Adipose tissue (tissue), 3 donors: ENCODE results near the gene HOXD3. TPM values are rescaled to one million over a fixed set of nuclear protein-coding genes. Genes with fewer than 3 reads are reported as not detected.

Experiments
- H3K27ac ChIP-seq: one replicate; pipeline ENCODE4 v1.5.1; 2013; ENCODE audit warnings: low read depth, low read length
- WGBS, 3 donors: extraction: QIAGEN DNeasy Blood & Tissue Kit; methylation state at CpG; one replicate each; pipeline ENCODE4 v1.1.7; 2013; 5-methylcytosine and 5-hydroxymethylcytosine counted together
- polyA plus RNA-seq, 3 donors: library from polyadenylated mRNA; stranded (reverse); fragments of 200-250 nt; gene quantifications; one replicate each; pipeline ENCODE4 v1.2.3, GENCODE V29; 2013
- donor health status: healthy with polysubstance abuse.
- donor health status: Bipolar disorder and iron deficiency.
- donor health status: healthy.

HOXD3 gene
- polyA plus RNA-seq, 3 donors: 0.22 to 3.3 (median 2.0) TPM

DNA sequence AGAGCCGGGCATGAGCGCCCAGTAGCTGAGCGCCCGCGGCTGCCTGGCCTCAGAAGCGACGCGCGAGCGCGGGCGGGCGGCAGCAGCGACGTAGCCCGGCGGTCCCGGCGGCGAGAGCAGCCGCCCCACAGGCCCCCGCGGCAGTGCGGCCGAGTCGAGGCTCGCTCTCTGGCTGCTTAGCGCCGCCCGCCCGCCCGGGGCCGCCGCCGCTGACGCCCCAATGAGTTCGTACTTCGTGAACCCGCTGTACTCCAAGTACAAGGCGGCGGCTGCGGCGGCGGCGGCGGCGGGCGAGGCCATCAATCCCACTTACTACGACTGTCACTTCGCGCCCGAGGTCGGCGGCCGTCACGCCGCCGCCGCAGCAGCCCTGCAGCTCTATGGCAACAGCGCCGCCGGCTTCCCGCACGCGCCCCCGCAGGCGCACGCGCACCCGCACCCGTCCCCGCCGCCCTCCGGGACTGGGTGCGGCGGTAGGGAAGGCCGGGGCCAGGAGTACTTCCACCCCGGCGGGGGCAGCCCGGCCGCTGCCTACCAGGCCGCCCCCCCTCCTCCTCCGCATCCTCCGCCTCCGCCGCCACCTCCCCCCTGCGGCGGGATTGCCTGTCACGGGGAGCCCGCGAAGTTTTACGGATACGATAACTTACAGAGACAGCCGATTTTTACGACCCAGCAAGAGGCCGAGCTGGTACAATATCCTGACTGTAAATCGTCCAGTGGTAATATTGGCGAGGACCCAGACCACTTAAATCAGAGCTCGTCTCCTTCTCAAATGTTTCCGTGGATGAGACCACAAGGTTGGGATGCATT lies 26.8 kb upstream of the HOXD3 start:
- H3K27ac ChIP-seq: no peak overlapping the region
- WGBS, 3 donors: 1 to 3% (median 2%) methylated on average over 86 to 100 of the region's 100 CpGs

DNA sequence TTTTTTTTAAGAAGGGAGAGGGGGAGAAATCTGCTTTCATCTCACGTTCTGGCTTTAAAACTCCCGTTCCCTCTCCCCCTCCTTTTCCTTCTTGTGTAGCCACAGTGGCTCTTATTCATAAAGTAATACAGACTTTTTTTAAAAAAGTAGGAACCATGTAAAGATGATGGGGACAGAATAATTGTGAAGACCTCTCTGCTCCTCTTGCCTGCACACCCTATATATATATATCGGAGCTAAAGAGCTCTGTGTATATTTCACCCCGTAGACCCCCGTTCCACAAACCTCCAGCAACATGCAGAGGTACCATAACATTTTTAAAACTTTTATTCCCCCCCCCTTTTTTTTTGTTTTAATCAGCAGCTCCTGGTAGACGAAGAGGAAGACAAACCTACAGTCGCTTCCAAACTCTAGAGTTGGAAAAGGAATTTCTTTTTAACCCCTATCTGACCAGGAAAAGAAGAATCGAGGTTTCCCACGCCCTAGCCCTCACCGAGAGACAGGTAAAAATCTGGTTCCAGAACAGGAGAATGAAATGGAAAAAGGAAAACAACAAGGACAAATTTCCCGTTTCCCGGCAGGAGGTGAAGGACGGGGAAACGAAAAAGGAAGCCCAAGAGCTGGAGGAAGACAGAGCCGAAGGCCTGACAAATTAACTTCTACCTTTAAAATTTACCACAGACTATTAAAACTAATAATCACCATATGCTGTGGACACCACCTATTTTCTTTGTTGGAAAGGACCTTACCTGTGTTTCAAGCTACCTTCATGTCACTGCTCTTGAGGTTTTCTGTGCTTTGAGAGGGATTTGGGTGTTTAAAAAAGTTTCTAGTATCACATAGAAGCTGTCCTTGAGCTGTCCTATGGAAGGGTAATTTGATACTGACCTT lies 25.9 kb upstream of the HOXD3 start:
- H3K27ac ChIP-seq: no peak overlapping the region
- 13 to 17% (median 14%) methylated on average over 15 of the region's 15 CpGs for WGBS, 3 donors

DNA sequence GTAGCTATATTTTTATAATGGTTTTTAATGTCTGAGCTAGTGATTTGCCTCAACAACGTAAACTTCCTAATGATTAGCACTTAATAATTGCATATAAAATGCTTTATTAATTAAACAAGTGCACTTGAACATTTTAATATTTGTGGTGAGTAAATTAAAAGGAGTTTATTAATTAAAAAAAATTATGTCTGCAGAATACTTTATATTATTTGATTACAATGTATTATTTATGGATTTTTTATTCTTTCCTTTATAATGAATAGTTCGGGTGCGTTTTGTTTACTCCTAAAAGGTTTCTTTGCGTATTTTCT lies 25.3 kb upstream of the HOXD3 start:
- H3K27ac ChIP-seq: no peak overlapping the region
- 21 to 30% (median 24%) methylated on average over 4 of the region's 4 CpGs for WGBS, 3 donors

DNA sequence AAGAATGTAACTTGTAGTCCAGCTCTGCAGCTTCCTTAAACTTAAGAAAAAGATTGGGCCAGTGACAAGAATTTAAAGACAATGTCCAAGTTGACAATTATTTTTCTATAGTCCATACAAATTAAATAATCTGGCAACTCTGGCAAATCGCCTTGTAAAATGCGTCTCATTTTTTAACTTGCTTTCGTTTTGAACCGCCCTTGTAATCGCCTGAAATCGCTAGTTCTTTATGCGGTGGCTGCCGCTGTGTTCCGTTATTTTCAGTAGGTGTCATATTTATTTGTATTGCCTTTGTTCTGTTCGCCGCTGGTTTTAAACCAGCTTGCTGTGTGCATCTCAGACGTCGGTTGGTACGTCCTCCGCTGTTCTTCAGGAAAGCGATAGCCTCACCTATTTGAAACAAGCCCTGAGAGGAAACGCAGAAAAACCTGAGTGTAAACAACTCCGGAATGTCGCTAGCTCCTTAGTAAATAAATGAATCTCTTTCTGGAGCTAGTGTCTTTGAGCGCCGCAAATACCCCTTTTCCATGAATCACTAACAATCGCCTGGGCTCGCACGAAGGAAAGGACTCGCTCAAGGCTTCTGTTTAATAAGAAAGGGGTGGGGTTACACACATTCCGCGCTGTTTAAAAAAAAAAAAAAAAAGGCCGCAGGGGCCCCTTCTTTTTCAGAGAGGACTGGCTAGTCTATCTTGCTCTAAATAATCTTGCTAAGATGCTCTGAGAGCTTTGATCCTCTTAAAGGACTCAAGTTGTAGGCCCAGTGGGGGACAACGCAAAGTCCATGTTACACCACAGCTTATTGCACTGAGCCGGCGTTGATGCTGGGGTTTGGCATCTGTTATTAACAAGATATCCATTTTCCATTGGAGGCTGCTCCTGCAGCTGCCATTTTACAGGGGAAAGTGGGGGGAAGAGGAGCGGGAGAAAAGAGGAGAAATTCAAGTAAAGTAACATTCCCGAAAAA lies 24.6 kb upstream of the HOXD3 start:
- H3K27ac ChIP-seq: no peak overlapping the region
- WGBS, 3 donors: 11 to 29% (median 13%) methylated on average over 33 of the region's 33 CpGs

DNA sequence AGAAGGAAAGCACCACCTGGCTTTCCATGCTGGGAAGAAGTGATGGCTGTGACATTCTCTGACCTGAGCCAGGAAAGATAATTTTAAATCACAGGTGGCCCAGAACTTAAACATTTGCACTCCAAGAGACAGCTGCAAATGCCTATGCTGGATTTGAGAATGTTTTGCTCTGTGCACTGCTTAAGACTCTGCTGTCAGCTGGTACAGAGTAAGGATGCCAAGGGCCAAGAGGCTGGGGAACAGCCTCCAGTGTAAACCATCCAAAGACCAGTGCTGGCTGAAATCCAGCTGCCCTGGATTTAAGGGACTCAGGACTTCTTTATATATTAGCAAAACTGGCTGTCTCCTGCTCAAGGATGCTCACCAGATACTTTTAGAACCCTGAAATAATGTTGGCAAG lies 23.7 kb upstream of the HOXD3 start:
- H3K27ac ChIP-seq: no peak overlapping the region

GRCh38 chr2:176134035-176134434 lies 23.1 kb upstream of the HOXD3 start:
- 22 to 56% (median 53%) methylated on average over 4 of the region's 4 CpGs for WGBS, 3 donors
- no peak overlapping the region for H3K27ac ChIP-seq

DNA sequence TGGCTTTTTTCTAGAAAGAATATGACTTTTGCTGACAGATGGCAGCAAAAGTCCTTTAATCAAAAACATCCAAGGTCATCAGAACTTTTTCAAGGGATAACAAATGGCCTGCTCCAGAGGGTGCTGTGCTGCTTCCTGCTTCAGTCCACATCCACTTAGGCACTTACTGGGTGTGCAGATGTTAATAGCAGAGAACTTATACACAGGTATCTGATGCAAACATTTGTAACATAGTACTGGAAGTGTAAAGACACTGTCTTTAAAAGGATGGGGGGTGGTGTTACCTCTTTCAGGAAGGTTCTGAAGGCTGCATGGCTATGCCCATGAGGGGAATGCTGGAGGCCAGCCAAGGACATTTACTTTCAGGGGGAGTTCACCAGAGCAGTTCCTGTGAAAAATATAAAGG lies 22.1 kb upstream of the HOXD3 start:
- H3K27ac ChIP-seq: no peak overlapping the region

DNA sequence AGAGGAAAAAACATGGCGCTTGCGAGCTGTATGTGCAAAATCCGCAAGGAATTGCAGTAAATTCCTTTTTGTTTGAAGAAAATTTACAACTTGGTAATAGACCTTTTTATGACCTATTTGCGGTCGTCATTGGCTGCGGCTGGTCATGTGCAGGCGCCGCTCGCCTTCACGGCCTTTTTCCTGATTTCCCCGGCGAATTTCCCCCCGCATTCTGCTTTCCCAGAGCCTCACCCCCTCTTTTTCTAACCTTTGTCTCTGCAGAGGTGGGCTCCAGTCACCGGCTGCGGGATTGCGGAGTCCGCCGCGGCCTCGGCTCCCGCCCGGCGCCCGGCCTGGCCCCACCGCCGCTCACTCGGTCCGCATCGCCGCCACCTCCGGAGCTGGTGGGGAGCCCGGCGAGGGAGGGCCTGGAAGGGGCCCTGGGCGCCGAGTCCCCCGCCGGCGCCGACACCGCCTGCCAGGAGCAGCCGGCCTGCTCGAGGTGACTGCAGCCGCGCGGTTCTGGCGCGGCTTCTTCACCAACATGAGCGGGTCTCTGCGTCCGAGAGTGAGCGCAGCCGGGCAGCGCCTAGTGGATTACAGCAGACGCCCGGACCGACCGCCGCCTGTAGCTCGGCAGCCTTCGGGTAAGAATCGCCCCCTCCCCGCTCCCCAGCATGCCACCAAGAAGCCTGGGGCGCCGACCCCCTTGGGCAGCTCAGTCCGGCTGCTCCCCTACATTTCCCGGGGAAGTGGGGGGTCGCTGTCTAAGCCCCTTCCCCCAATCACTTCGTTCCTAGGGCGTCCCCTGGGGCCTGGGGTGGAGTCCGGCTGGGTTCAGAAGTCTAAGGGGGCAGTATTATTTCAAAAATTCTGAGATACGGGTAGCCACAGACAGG lies 20.5 kb upstream of the HOXD3 start:
- no peak overlapping the region for H3K27ac ChIP-seq
- WGBS, 3 donors: 3% methylated on average over 53 to 71 of the region's 71 CpGs

DNA sequence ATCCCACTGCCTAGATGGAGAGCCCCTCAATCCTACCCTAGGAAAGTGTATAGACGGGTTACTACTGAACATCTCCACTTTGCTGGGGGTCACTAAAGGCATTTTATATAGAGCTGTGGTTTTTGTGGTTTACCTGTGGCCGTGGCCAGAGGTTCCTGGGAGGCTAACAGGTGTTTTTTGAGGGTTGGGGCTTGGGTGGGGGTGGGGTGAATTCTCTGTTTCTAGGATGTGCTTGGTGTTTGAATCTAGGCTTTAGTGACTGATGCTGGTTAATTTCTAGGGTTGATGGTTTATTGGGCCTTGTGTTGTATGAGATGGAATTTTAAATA lies 19.9 kb upstream of the HOXD3 start:
- WGBS, 3 donors: 10 to 19% (median 12%) methylated on average over 2 of the region's 2 CpGs

GRCh38 chr2:176137906-176138305 lies 19.2 kb upstream of the HOXD3 start:
- H3K27ac ChIP-seq: no peak overlapping the region
- 35 to 44% (median 39%) methylated on average over 8 of the region's 8 CpGs for WGBS, 3 donors

More for the DNA sequence above, 19.9 kb upstream of the HOXD3 start:
- H3K27ac ChIP-seq: no peak overlapping the region

- H3K27ac ChIP-seq: no peak overlapping the region
- 14 to 28% (median 17%) methylated on average over 14 of the region's 14 CpGs for WGBS, 3 donors
These were observed 18.6 kb upstream of the HOXD3 start for GRCh38 chr2:176138526-176138922.

GRCh38 chr2:176138923-176139660 lies 18.0 kb upstream of the HOXD3 start:
- WGBS, 3 donors: 11 to 33% (median 19%) methylated on average over 28 of the region's 28 CpGs
- no peak overlapping the region for H3K27ac ChIP-seq

- 17 to 24% (median 17%) methylated on average over 41 of the region's 41 CpGs for WGBS, 3 donors
- H3K27ac ChIP-seq: no peak overlapping the region
These were observed 17.2 kb upstream of the HOXD3 start for GRCh38 chr2:176139661-176140512.

DNA sequence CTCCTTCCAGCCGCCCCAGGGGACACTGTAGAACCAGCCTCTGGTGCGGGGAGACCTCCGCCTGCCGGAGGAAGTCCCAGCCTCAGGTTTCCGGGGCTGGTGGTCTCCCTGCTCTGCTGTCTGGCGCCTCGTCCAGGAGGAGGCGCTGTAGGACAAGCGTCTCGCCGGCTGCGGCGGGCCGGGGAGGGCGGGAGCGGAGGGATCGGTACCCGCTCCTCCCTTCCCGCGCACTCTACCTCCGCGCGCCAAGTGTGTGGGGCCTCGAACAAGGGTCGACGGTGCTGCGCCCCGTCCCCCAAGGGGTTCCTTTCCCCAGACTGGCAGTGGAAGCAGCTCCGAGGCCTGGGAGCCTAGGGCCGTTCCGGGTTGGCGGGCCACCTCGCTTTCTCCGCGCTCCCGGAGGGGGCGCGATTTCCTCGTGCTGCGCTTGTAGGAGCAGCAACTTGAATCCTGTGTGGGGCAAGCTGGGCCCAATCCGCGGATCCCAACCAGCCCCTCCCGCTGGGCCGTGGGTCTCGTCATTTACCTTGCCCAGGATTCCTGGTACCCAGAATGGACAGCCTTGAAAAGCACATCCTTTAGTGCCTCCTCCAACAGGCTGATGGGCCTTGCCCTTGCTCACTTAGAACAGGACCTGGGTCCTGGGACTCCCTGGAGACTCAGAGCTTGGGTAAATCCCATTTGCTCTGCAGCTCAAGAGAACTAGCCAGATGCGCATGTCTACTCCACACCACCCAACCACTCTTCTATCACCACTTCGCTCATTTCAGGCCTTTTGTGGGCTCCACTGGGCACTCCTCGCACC lies 16.4 kb upstream of the HOXD3 start:
- no peak overlapping the region for H3K27ac ChIP-seq
- WGBS, 3 donors: 7 to 8% (median 7%) methylated on average over 40 to 48 of the region's 48 CpGs

- no peak overlapping the region for H3K27ac ChIP-seq
- 81 to 89% (median 88%) methylated on average over 2 of the region's 2 CpGs for WGBS, 3 donors
These were observed 14.8 kb upstream of the HOXD3 start for GRCh38 chr2:176142281-176142680.
